HCT116 (cell line): ENCODE data around the gene KCND2. TPM values are rescaled to one million over a fixed set of nuclear protein-coding genes. Genes with fewer than 3 reads are reported as not detected.

Source experiments
- ATAC-seq: fragments of 200-7000 bp; cut with Tn5 transposase; 2 replicates; pipeline ENCODE4 v1.9.1; 2020; ENCODE audit warnings: mild to moderate bottlenecking, moderate library complexity
- BruUV-seq: library from RNA; stranded (reverse); fragments of 400-500 nt; replicated peaks from 2 replicates; lab custom pipeline; 2021; lab: Mats Ljungman, UMichigan
- CTCF ChIA-PET: fragments of 300-600 bp; sonication (Branson Sonifier 250); formaldehyde crosslinking; loops from one replicate; lab custom pipeline; 2021; ENCODE audit warnings: antibody characterized with exemption; lab: Charles Lee
- POLR2A ChIA-PET: fragments of 300-600, 350-600 bp; sonication (Branson Sonifier 250); formaldehyde crosslinking; loops from one replicate; lab custom pipeline; 2021; ENCODE audit warnings: antibody characterized with exemption; lab: Charles Lee
- RAD21 ChIA-PET, 2 experiments: fragments of 300-600 bp; sonication (Branson Sonifier 250); formaldehyde crosslinking; loops; one replicate each; lab custom pipeline; 2023; ENCODE audit warnings: low total read pairs in 2 of 2; ENCODE audit not compliant: uncharacterized antibody in 2 of 2, unreplicated experiment in 2 of 2, low non-redundant PET in 1 of 2; lab: Charles Lee
- DNase-seq: peaks from one replicate; pipeline ENCODE4 v3.0.0-alpha.2; 2010; ENCODE audit warnings: low read depth, low spot score
- H2AFZ ChIP-seq: fragments of 200-600 bp; shearing (Covaris generic), sonication (generic); 2 replicates; pipeline ENCODE4 v1.6.1; 2017; ENCODE audit warnings: low read depth, mixed run types, mixed read lengths, antibody characterized with exemption, low read length; ENCODE audit not compliant: poor library complexity, severe bottlenecking
- H3K27ac ChIP-seq: 2 replicates; pipeline ENCODE4 v1.5.1; 2012; ENCODE audit warnings: low read depth, low read length
- H3K27me3 ChIP-seq: fragments of 200-600 bp; sonication (generic); 2 replicates; pipeline ENCODE4 v1.6.1; 2016; ENCODE audit warnings: mixed run types, low read length, mixed read lengths; ENCODE audit not compliant: insufficient read depth
- H3K36me3 ChIP-seq, 2 experiments: fragments of 200-500 bp in 1 of 2; fragments of 200-600 bp in 1 of 2; sonication (Bioruptor generic) in 1 of 2; sonication (generic) in 1 of 2; 2 replicates each; pipeline versions ENCODE4 v1.5.1 to v1.6.1; 2014 to 2016; ENCODE audit warnings: low read length in 2 of 2, inconsistent platforms in 1 of 2, mixed read lengths in 1 of 2, mixed run types in 1 of 2; ENCODE audit not compliant: insufficient read depth in 2 of 2, control insufficient read depth in 1 of 2
- H3K4me1 ChIP-seq, 2 experiments: fragments of 200-600 bp in 1 of 2; sonication (generic) in 1 of 2; 2 replicates each; pipeline versions ENCODE4 v1.5.1 to v1.6.1; 2012 to 2017; ENCODE audit warnings: low read length in 2 of 2, inconsistent platforms in 1 of 2, mild to moderate bottlenecking in 1 of 2, mixed read lengths in 1 of 2, mixed run types in 1 of 2, moderate library complexity in 1 of 2; ENCODE audit not compliant: insufficient read depth in 2 of 2, control insufficient read depth in 1 of 2
- H3K4me2 ChIP-seq: fragments of 200-600 bp; sonication (generic); 2 replicates; pipeline ENCODE4 v1.6.1; 2017; ENCODE audit warnings: mixed run types, low read length, mixed read lengths
- H3K4me3 ChIP-seq, 2 experiments: fragments of 200-600 bp in 1 of 2; sonication (generic) in 1 of 2; replicated peaks in 1 of 2; 2 replicates each; pipeline ENCODE4 v1.5.1; 2011 to 2016; ENCODE audit warnings: low read length in 2 of 2, control low read depth in 1 of 2, low read depth in 1 of 2, mild to moderate bottlenecking in 1 of 2, mixed read lengths in 1 of 2, mixed run types in 1 of 2
- H3K79me2 ChIP-seq: fragments of 200-600 bp; sonication (generic); 2 replicates; pipeline ENCODE4 v1.6.1; 2017; ENCODE audit warnings: mild to moderate bottlenecking, mixed run types, low read length, moderate library complexity, mixed read lengths; ENCODE audit not compliant: insufficient read depth
- H3K9ac ChIP-seq: fragments of 200-600 bp; sonication (generic); 2 replicates; pipeline ENCODE4 v1.6.1; 2016; ENCODE audit warnings: low read length, mixed read lengths
- H3K9me2 ChIP-seq: fragments of 200-600 bp; sonication (generic), shearing (Covaris generic); 2 replicates; pipeline ENCODE4 v1.6.1; 2017; ENCODE audit warnings: mixed run types, mild to moderate bottlenecking, moderate library complexity; ENCODE audit not compliant: insufficient read depth
- H3K9me3 ChIP-seq, 2 experiments: fragments of 200-500 bp in 1 of 2; fragments of 200-600 bp in 1 of 2; sonication (Bioruptor generic) in 1 of 2; sonication (generic) in 1 of 2; 2 replicates each; pipeline ENCODE4 v1.6.1; 2014 to 2017; ENCODE audit warnings: low read length in 2 of 2, mixed read lengths in 2 of 2, inconsistent platforms in 1 of 2, low read depth in 1 of 2, mild to moderate bottlenecking in 1 of 2, mixed run types in 1 of 2, moderate library complexity in 1 of 2; ENCODE audit not compliant: control insufficient read depth in 1 of 2, insufficient read depth in 1 of 2
- H4K20me1 ChIP-seq: fragments of 200-600 bp; sonication (generic), shearing (Covaris generic); 2 replicates; pipeline ENCODE4 v1.6.1; 2017; ENCODE audit warnings: mixed run types, mild to moderate bottlenecking, moderate library complexity; ENCODE audit not compliant: insufficient read depth
- EGR1 ChIP-seq: IDR thresholded peaks from 2 replicates; pipeline ENCODE4 v1.6.1; 2012; ENCODE audit warnings: low read depth
- ELF1 ChIP-seq: IDR thresholded peaks from 2 replicates; pipeline ENCODE4 v1.6.1; 2012; ENCODE audit warnings: low read depth, borderline replicate concordance
- EZH2 ChIP-seq: fragments of 200-600 bp; sonication (generic); IDR thresholded peaks from 2 replicates; pipeline ENCODE4 v1.6.1; 2017; ENCODE audit warnings: antibody characterized with exemption, mixed run types
- FOSL1 ChIP-seq: IDR thresholded peaks from 2 replicates; pipeline ENCODE4 v1.6.1; 2012; ENCODE audit warnings: low read depth
- JUND ChIP-seq: IDR thresholded peaks from 2 replicates; pipeline ENCODE4 v1.6.1; 2012
- POLR2AphosphoS5 ChIP-seq: IDR thresholded peaks from 2 replicates; pipeline ENCODE4 v1.6.1; 2011; ENCODE audit warnings: mild to moderate bottlenecking, low read depth, low read length, moderate library complexity
- SIN3A ChIP-seq: IDR thresholded peaks from 2 replicates; pipeline ENCODE4 v1.6.1; 2012; ENCODE audit warnings: low read depth
- SP1 ChIP-seq: IDR thresholded peaks from 2 replicates; pipeline ENCODE4 v1.6.1; 2012; ENCODE audit warnings: low read depth
- SRF ChIP-seq: IDR thresholded peaks from 2 replicates; pipeline ENCODE4 v1.6.1; 2012; ENCODE audit warnings: low read depth
- YY1 ChIP-seq: IDR thresholded peaks from 2 replicates; pipeline ENCODE4 v1.6.1; 2011; ENCODE audit warnings: low read length, low read depth, moderate library complexity, mild to moderate bottlenecking; ENCODE audit not compliant: insufficient replicate concordance; ENCODE audit errors: extremely low read depth
- intact Hi-C: fragments of 100-400 bp; cut with micrococcal nuclease; formaldehyde crosslinking; loops from 2 replicates; pipeline ENCODE4 v1.10.0; 2022
- total RNA-seq: library from RNA; stranded (reverse); gene quantifications from one replicate; pipeline ENCODE4 v1.2.1, GENCODE V29; 2021; ENCODE audit not compliant: unreplicated experiment
- TF ChIP-seq, protein P1 (sequence below): IDR thresholded peaks from 2 replicates; pipeline ENCODE4 v1.6.1; 2012
- TF ChIP-seq, protein P2 (sequence below): IDR thresholded peaks from 2 replicates; pipeline ENCODE4 v1.6.1; 2011; ENCODE audit warnings: mild to moderate bottlenecking, low read length, moderate library complexity; ENCODE audit not compliant: insufficient replicate concordance; ENCODE audit errors: extremely low read depth
- TF ChIP-seq, protein P3 (sequence below), 3 experiments: fragments of 200-600 bp in 1 of 3; sonication (generic) in 1 of 3; IDR thresholded peaks in 2 of 3; conservative IDR thresholded peaks in 1 of 3; 2 replicates each; pipeline ENCODE4 v1.5.1; 2012 to 2017; ENCODE audit warnings: low read depth in 2 of 3, low read length in 2 of 3, antibody characterized with exemption in 1 of 3, borderline replicate concordance in 1 of 3, control low read depth in 1 of 3, mild to moderate bottlenecking in 1 of 3, mixed read lengths in 1 of 3, mixed run types in 1 of 3, moderate library complexity in 1 of 3; ENCODE audit not compliant: insufficient read depth in 1 of 3

The KCND2 gene
- total RNA-seq, 1 experiment from 2014 or later = 0.05 TPM

DNA sequence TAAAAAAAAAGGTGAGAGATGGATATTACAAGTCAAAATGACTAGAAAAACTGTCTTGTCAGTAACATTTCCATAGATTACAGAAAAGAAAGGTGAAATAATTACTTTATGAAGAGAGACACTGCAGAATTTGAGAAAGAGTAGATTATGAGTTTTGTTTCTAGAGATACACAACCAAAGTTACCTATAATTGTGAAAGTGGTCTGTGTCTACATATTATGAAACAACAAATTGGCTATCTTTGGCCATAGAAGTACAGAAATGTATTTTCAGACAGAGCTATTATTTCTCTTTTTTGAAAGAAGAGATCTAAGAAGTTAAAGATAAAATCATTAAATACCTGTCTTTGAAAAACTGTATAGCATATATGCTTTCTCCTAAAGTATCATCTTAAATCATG lies 30.1 kb downstream of the KCND2 start:
- no TSS peak for BruUV-seq
- TF ChIP-seq POLR2AphosphoS5 = no peak
- no peak for TF ChIP-seq SRF
- no peak for TF ChIP-seq SIN3A
- TF ChIP-seq, protein P1, sequence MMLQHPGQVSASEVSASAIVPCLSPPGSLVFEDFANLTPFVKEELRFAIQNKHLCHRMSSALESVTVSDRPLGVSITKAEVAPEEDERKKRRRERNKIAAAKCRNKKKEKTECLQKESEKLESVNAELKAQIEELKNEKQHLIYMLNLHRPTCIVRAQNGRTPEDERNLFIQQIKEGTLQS = no peak
- no peak for TF ChIP-seq YY1
- TF ChIP-seq, protein P2, sequence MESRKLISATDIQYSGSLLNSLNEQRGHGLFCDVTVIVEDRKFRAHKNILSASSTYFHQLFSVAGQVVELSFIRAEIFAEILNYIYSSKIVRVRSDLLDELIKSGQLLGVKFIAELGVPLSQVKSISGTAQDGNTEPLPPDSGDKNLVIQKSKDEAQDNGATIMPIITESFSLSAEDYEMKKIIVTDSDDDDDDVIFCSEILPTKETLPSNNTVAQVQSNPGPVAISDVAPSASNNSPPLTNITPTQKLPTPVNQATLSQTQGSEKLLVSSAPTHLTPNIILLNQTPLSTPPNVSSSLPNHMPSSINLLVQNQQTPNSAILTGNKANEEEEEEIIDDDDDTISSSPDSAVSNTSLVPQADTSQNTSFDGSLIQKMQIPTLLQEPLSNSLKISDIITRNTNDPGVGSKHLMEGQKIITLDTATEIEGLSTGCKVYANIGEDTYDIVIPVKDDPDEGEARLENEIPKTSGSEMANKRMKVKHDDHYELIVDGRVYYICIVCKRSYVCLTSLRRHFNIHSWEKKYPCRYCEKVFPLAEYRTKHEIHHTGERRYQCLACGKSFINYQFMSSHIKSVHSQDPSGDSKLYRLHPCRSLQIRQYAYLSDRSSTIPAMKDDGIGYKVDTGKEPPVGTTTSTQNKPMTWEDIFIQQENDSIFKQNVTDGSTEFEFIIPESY = no peak
- TF ChIP-seq FOSL1 = no peak
- TF ChIP-seq JUND = no peak
- no peak for TF ChIP-seq EZH2
- no peak for TF ChIP-seq ELF1
- TF ChIP-seq SP1 = no peak
- TF ChIP-seq EGR1 = no peak
- TF ChIP-seq, protein P3, sequence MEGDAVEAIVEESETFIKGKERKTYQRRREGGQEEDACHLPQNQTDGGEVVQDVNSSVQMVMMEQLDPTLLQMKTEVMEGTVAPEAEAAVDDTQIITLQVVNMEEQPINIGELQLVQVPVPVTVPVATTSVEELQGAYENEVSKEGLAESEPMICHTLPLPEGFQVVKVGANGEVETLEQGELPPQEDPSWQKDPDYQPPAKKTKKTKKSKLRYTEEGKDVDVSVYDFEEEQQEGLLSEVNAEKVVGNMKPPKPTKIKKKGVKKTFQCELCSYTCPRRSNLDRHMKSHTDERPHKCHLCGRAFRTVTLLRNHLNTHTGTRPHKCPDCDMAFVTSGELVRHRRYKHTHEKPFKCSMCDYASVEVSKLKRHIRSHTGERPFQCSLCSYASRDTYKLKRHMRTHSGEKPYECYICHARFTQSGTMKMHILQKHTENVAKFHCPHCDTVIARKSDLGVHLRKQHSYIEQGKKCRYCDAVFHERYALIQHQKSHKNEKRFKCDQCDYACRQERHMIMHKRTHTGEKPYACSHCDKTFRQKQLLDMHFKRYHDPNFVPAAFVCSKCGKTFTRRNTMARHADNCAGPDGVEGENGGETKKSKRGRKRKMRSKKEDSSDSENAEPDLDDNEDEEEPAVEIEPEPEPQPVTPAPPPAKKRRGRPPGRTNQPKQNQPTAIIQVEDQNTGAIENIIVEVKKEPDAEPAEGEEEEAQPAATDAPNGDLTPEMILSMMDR (IDR thresholded peaks at IDR 0.05 in 2 of 3, conservative IDR thresholded peaks at IDR 0.05 in 1 of 3; ENCODE audit: borderline replicate concordance in 1 of 3, insufficient read depth in 1 of 3, low read depth in 2 of 3, low read length in 2 of 3) = no peak
- Histone ChIP-seq H3K36me3 (no peaks in the 10 kb centered on the region), H2AFZ (no peak overlapping the region), H3K9me2 (no peaks in the 10 kb centered on the region), H3K27me3 (no peaks in the 10 kb centered on the region), H4K20me1 (no peaks in the 10 kb centered on the region), H3K9ac (no peak overlapping the region), H3K9me3 (no peaks in the 10 kb centered on the region), H3K4me2 (no peak overlapping the region), H3K4me1 (no peaks in the 10 kb centered on the region), H3K27ac (no peak overlapping the region), H3K79me2 (no peaks in the 10 kb centered on the region), H3K4me3 (no peak overlapping the region)
- ATAC-seq = no peak
- RAD21 ChIA-PET = no interaction called here
- POLR2A ChIA-PET = no interaction called here
- CTCF ChIA-PET = no interaction called here
- intact Hi-C loops = no loop called here
- no peak for DNase-seq
